B cell (primary cell): ENCODE results near the gene NCAN. TPM values are rescaled to one million over a fixed set of nuclear protein-coding genes. Genes with fewer than 3 reads are reported as not detected.

Experiments used
- ATAC-seq: fragments of 200-7000 bp; cut with Tn5 transposase; one replicate; pipeline ENCODE4 v1.10.0; 2021; ENCODE audit warnings: low read depth, mild to moderate bottlenecking, moderate number of reproducible peaks, moderate library complexity
- CTCF ChIA-PET: fragments of 350-600 bp; sonication (Branson Sonifier 250); formaldehyde crosslinking; loops from one replicate; lab custom pipeline; 2021; ENCODE audit warnings: antibody characterized with exemption, inconsistent platforms; lab: Charles Lee
- POLR2A ChIA-PET: fragments of 350-600 bp; sonication (Branson Sonifier 250); formaldehyde crosslinking; loops from one replicate; lab custom pipeline; 2021; ENCODE audit warnings: antibody characterized with exemption; lab: Charles Lee
- DNase-seq: peaks from one replicate; pipeline ENCODE4 v3.0.0; 2013
- H2AFZ ChIP-seq: 2 replicates; pipeline ENCODE4 v1.6.1; 2012; ENCODE audit warnings: mild to moderate bottlenecking, low read depth, low read length; ENCODE audit not compliant: insufficient read depth, poor library complexity, severe bottlenecking
- H3K27ac ChIP-seq, 2 donors: 1 replicate in 1 of 2; 2 replicates in 1 of 2; pipeline ENCODE4 v1.5.1; 2012 to 2013; ENCODE audit warnings: low read length in 2 of 2, mild to moderate bottlenecking in 2 of 2, moderate library complexity in 1 of 2
- H3K27me3 ChIP-seq, 4 experiments: fragments of 200-600 bp in 1 of 4; sonication (generic) in 1 of 4; replicated peaks in 1 of 4; 1 replicate in 2 of 4; 2 replicates in 2 of 4; pipeline versions ENCODE4 v1.6.1 to v1.7.0; 2013 to 2016; ENCODE audit warnings: low read length in 3 of 4, mild to moderate bottlenecking in 2 of 4, mixed read lengths in 1 of 4, moderate library complexity in 1 of 4; ENCODE audit not compliant: insufficient read depth in 4 of 4, control insufficient read depth in 3 of 4; ENCODE audit errors: control extremely low read depth in 1 of 4
- H3K36me3 ChIP-seq, 2 experiments: replicated peaks in 1 of 2; 1 replicate in 1 of 2; 2 replicates in 1 of 2; pipeline versions ENCODE4 v1.6.1 to v1.7.1; 2013; ENCODE audit warnings: low read length in 1 of 2; ENCODE audit not compliant: insufficient read depth in 2 of 2, control insufficient read depth in 1 of 2; ENCODE audit errors: control extremely low read depth in 1 of 2, extremely low read depth in 1 of 2
- H3K4me1 ChIP-seq, 2 donors: fragments of 200-600 bp in 1 of 2; sonication (generic) in 1 of 2; 1 replicate in 1 of 2; 2 replicates in 1 of 2; pipeline versions ENCODE4 v1.5.1 to v1.6.1; 2013 to 2017; ENCODE audit warnings: low read length in 2 of 2; ENCODE audit not compliant: control insufficient read depth in 2 of 2, insufficient read depth in 2 of 2
- H3K4me2 ChIP-seq: replicated peaks from 2 replicates; pipeline ENCODE3; 2012; ENCODE audit warnings: mild to moderate bottlenecking, low read depth, low read length; ENCODE audit not compliant: poor library complexity, severe bottlenecking
- H3K4me3 ChIP-seq, 5 experiments: fragments of 200-600 bp in 1 of 5; sonication (generic) in 1 of 5; 1 replicate in 3 of 5; 2 replicates in 2 of 5; pipeline versions ENCODE4 v1.5.1 to v1.7.0; 2011 to 2016; ENCODE audit warnings: low read length in 4 of 5, mild to moderate bottlenecking in 4 of 5, low read depth in 2 of 5, control low read depth in 1 of 5, moderate library complexity in 1 of 5; ENCODE audit not compliant: insufficient read depth in 1 of 5; ENCODE audit errors: control extremely low read depth in 1 of 5, extremely low read depth in 1 of 5
- H3K79me2 ChIP-seq: fragments of 200-600 bp; sonication (generic); one replicate; pipeline ENCODE4 v1.6.0; 2016; ENCODE audit warnings: low read length; ENCODE audit not compliant: control insufficient read depth, insufficient read depth
- H3K9ac ChIP-seq: fragments of 200-600 bp; sonication (generic); 2 replicates; pipeline ENCODE4 v1.6.1; 2017; ENCODE audit warnings: mild to moderate bottlenecking, low read length, moderate library complexity
- H3K9me3 ChIP-seq, 3 donors: one replicate each; pipeline versions ENCODE4 v1.6.1 to v1.7.1; 2013; ENCODE audit warnings: low read length in 2 of 3; ENCODE audit not compliant: control insufficient read depth in 2 of 3, insufficient read depth in 1 of 3; ENCODE audit errors: control extremely low read depth in 1 of 3
- H4K20me1 ChIP-seq: 2 replicates; pipeline ENCODE4 v1.6.0; 2012; ENCODE audit warnings: mild to moderate bottlenecking, low read length; ENCODE audit not compliant: insufficient read depth, control insufficient read depth, poor library complexity, severe bottlenecking
- H3K27ac Mint-ChIP-seq: one replicate; pipeline ENCODE4 v1.8.0; 2021; ENCODE audit warnings: mixed read lengths
- H3K27me3 Mint-ChIP-seq: one replicate; pipeline ENCODE4 v1.8.0; 2021; ENCODE audit warnings: mixed read lengths
- H3K4me1 Mint-ChIP-seq: one replicate; pipeline ENCODE4 v1.8.0; 2021; ENCODE audit warnings: mixed read lengths
- H3K4me3 Mint-ChIP-seq: one replicate; pipeline ENCODE4 v1.8.0; 2021; ENCODE audit warnings: mixed read lengths
- H3K9me3 Mint-ChIP-seq: one replicate; pipeline ENCODE4 v1.8.0; 2022; ENCODE audit warnings: mixed read lengths; ENCODE audit not compliant: insufficient read depth
- EZH2 ChIP-seq: IDR thresholded peaks from 2 replicates; pipeline ENCODE4 v1.6.1; 2012; ENCODE audit warnings: borderline replicate concordance, low read depth, mild to moderate bottlenecking, moderate library complexity, low read length; ENCODE audit not compliant: insufficient read depth, poor library complexity, severe bottlenecking
- WGBS: methylation state at CpG from one replicate; pipeline ENCODE4 v1.1.5; 2013; ENCODE audit warnings: missing lambda C conversion rate; ENCODE audit not compliant: insufficient coverage; 5-methylcytosine and 5-hydroxymethylcytosine counted together
- intact Hi-C: fragments of 100-400 bp; cut with micrococcal nuclease; formaldehyde crosslinking; loops from one replicate; pipeline ENCODE4 v1.10.0; 2022
- polyA plus RNA-seq: library from polyadenylated mRNA; depleted of rRNA; stranded (reverse); fragments of >200 nt; gene quantifications from 2 replicates; pipeline ENCODE4 v1.2.3, GENCODE V29; 2012
- total RNA-seq, 2 donors: library from RNA; stranded (reverse); fragments of 120-200 nt in 1 of 2; gene quantifications; 1 replicate in 1 of 2; 2 replicates in 1 of 2; pipeline versions ENCODE4 v1.2.3 to v1.2.4, GENCODE V29; 2013 to 2022
- TF ChIP-seq, protein P1 (sequence below): fragments of 200-600 bp; IDR thresholded peaks from one replicate; pipeline ENCODE4 v1.8.0; 2022; ENCODE audit warnings: antibody characterized with exemption, mild to moderate bottlenecking

The NCAN gene
- total and polyA plus RNA-seq, 2 donors (not counting 1 experiment from before 2014, with no cell fraction given) = 0.03 TPM; not detected in 1

DNA sequence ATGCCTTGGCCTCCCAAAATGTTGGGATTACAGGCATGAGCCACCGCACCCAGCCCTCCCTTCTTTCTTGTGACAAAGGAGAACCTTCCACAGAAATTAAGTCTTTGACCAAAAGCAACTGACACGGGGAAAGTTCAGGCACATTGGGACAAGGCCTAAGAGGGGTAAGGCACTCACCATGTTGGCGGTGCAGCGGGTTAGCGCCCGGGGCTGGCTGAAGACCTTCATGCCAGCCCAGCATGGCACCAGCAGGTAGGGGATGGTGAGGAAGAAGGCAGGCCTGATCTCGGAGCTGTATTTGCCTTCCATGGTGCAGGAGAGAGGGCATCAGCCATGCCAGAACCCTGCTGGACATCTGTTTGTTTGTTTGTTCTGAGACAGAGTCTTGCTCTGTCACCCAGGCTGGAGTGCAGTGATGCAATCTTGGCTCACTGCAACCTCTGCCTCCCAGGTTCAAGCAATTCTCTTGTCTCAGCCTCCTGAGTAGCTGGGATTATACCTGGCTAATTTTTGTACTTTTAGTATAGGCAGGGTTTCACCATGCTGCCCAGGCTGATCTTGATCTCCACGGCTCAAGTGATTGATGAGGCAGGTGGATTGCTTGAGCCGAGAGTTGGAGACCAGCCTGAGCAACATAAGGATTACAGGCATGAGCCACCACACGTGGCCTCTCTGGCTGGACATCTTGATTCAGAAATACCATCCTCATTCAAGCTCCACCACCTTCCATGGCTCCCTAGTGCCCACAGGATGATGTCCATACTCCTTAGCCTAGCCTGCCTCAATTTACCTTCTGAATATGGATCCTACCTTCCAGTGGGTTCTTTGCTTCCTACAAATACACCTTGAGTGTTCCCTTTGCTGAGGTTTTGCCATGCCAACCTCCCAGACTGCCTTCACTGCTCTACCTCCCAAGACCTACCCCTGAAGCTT, 57.0 kb downstream of the NCAN start:
- Histone ChIP-seq H3K27ac (no peak overlapping the region), H3K4me2 (no peak overlapping the region), H3K27me3 (peaks cover 0 to 18% (median 0%) of the 10 kb centered on the region in 4 experiments), H4K20me1 (no peaks in the 10 kb centered on the region), H3K4me3 (no peak overlapping the region), H3K9me3 (peaks cover 0 to 4% (median 0%) of the 10 kb centered on the region in 3 donors), H3K79me2 (no peaks in the 10 kb centered on the region), H3K4me1 (peaks cover 0 to 5% of the 10 kb centered on the region in 2 donors), H3K9ac (no peak overlapping the region), H3K36me3 (no peaks in the 10 kb centered on the region), H2AFZ (no peak overlapping the region)
- ATAC-seq (no peak), DNase-seq (no peak)
- Mint-ChIP-seq H3K4me1 (peaks cover 5% of the 10 kb centered on the region), H3K9me3 (no peaks in the 10 kb centered on the region), H3K4me3 (no peak overlapping the region), H3K27ac (peak overlapping the region; percentile 26), H3K27me3 (peaks cover 19% of the 10 kb centered on the region)
- intact Hi-C loops = no loop called here
- ChIA-PET CTCF (no interaction called here), POLR2A (no interaction called here)
- TF ChIP-seq EZH2 = no peak
- TF ChIP-seq, protein P1, sequence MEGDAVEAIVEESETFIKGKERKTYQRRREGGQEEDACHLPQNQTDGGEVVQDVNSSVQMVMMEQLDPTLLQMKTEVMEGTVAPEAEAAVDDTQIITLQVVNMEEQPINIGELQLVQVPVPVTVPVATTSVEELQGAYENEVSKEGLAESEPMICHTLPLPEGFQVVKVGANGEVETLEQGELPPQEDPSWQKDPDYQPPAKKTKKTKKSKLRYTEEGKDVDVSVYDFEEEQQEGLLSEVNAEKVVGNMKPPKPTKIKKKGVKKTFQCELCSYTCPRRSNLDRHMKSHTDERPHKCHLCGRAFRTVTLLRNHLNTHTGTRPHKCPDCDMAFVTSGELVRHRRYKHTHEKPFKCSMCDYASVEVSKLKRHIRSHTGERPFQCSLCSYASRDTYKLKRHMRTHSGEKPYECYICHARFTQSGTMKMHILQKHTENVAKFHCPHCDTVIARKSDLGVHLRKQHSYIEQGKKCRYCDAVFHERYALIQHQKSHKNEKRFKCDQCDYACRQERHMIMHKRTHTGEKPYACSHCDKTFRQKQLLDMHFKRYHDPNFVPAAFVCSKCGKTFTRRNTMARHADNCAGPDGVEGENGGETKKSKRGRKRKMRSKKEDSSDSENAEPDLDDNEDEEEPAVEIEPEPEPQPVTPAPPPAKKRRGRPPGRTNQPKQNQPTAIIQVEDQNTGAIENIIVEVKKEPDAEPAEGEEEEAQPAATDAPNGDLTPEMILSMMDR = no peak
- 92% methylated on average over 10 of the region's 10 CpGs for WGBS
